Measurements from ENCODE around the gene ZNF467. TPM values are rescaled to one million over a fixed set of nuclear protein-coding genes. Genes with fewer than 3 reads are reported as not detected.

Gene ZNF467
- total and polyA plus RNA-seq, 2 of the 8 experiments (the other 6 are each of a cell fraction or from before 2014, with no cell fraction given): 0.50 to 0.51 TPM

GRCh38 chr7:149793261-149793660 is 19.9 kb upstream of the ZNF467 start (continued):
- no peak for TF ChIP-seq CHD7 (IDR thresholded peaks at IDR 0.05; ENCODE audit: insufficient replicate concordance, low read length)

Measured in H1 (cell line).